Vagina (tissue), 2 donors: ENCODE data around the gene CCDC117. TPM values are rescaled to one million over a fixed set of nuclear protein-coding genes. Genes with fewer than 3 reads are reported as not detected.
A peak's percentile ranks its signal among the peaks of the same experiment; 100 is the strongest.

Experiments
- DNase-seq, 2 donors: peaks; one replicate each; pipeline ENCODE4 v3.0.0-alpha.2; 2017; ENCODE audit errors: extremely low spot score in 2 of 2
- H3K27ac ChIP-seq: fragments of 200-600 bp; sonication (generic); one replicate; pipeline ENCODE4 v1.5.1; 2019
- H3K27me3 ChIP-seq: fragments of 200-600 bp; sonication (generic); one replicate; pipeline ENCODE4 v1.5.1; 2019
- H3K36me3 ChIP-seq, 2 donors: fragments of 200-600 bp; sonication (generic); one replicate each; pipeline ENCODE4 v1.5.1; 2017 to 2019
- H3K4me1 ChIP-seq: fragments of 200-600 bp; sonication (generic); one replicate; pipeline ENCODE4 v1.5.1; 2019
- H3K4me3 ChIP-seq, 2 donors: fragments of 200-600 bp; sonication (generic); 1 replicate in 1 of 2; 2 replicates in 1 of 2; pipeline ENCODE4 v1.5.1; 2016 to 2019
- H3K9me3 ChIP-seq: fragments of 200-600 bp; sonication (generic); one replicate; pipeline ENCODE4 v1.5.1; 2019
- POLR2A ChIP-seq, 2 donors: fragments of 450-650 bp; IDR thresholded peaks; one replicate each; pipeline ENCODE4 v1.6.1; 2017; ENCODE audit warnings: antibody characterized with exemption in 2 of 2, mild to moderate bottlenecking in 2 of 2, moderate library complexity in 2 of 2
- POLR2AphosphoS5 ChIP-seq, 2 donors: sonication (generic); formaldehyde crosslinking; IDR thresholded peaks; one replicate each; pipeline ENCODE4 v1.9.0; 2017; ENCODE audit warnings: antibody characterized with exemption in 2 of 2, mild to moderate bottlenecking in 2 of 2, low read depth in 1 of 2; ENCODE audit not compliant: insufficient read depth in 1 of 2
- intact Hi-C: fragments of 100-400 bp; cut with DNase I; formaldehyde crosslinking; loops from one replicate; pipeline ENCODE4 v1.15.1; 2023
- total RNA-seq: library from RNA; depleted of rRNA; stranded (reverse); fragments of >200 nt; gene quantifications from one replicate; pipeline ENCODE4 v1.2.3, GENCODE V29; 2016
- TF ChIP-seq, protein P1 (sequence below), 3 experiments: fragments of 450-650 bp in 2 of 3; fragments of 200-600 bp in 1 of 3; sonication (generic) in 1 of 3; IDR thresholded peaks; one replicate each; pipeline ENCODE4 v1.5.1; 2017 to 2019; ENCODE audit warnings: antibody characterized with exemption in 3 of 3, mild to moderate bottlenecking in 2 of 3, moderate library complexity in 2 of 3

The CCDC117 gene, protein sequence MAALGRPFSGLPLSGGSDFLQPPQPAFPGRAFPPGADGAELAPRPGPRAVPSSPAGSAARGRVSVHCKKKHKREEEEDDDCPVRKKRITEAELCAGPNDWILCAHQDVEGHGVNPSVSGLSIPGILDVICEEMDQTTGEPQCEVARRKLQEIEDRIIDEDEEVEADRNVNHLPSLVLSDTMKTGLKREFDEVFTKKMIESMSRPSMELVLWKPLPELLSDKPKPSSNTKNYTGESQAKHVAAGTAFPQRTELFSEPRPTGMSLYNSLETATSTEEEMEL
- total RNA-seq, result 14.2 TPM

DNA sequence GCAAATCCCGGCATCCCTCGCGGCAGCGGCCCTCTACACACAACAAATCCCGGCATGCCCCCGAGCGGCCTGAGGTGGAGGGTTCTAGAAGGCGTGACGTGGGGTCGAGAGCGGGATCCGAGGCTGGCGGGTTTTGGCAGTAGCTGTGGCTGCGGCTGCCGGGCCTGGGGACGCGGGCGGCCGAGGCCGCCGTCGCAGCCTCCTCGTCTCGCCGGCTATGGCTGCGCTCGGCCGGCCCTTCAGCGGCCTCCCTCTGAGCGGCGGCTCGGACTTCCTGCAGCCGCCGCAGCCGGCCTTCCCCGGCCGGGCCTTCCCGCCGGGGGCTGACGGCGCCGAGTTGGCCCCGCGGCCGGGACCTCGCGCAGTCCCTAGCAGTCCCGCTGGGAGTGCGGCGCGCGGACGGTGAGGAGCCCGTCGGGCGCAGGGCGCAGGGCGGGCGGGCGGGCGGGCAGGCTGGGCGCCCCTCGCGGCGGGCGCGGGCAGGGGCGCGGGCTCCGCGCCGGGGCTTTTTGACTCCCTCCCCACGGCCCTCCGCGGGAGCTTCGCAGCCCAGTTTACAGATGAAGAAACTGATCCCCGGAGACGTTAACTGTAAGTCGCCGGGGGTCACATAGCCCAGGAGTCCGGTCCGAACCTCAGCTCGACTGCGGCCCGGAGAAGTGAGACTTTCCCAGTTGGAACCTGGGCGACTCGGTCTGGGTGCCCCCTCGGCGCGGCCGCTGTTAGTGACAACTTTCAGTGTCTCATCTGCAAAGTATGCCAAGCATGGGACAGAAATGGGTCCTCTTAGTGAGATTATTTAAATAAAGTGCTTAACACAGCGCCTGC lies at the start of gene CCDC117:
CCDC117 (plus strand) TSS at position 63 of the 828 bp plus-strand sequence; CDS start at position 218, 155 bp downstream.
- Histone ChIP-seq H3K4me1 (peaks cover 28% of the 10 kb centered on the region), H3K27me3 (no peaks in the 10 kb centered on the region), H3K36me3 (peaks cover 0 to 15% of the 10 kb centered on the region in 2 donors), H3K27ac (peak within 1 kb of the TSS; percentile 99), H3K4me3 (peak within 1 kb of the TSS; percentile 76 to 97), H3K9me3 (no peaks in the 10 kb centered on the region)
- TF ChIP-seq POLR2A (IDR thresholded peaks at IDR 0.05) (peak; percentile 65 to 89), POLR2AphosphoS5 (IDR thresholded peaks at IDR 0.05; ENCODE audit: insufficient read depth in 1 of 2, low read depth in 1 of 2) (peak; percentile 92 to 98)
- TF ChIP-seq, protein P1, sequence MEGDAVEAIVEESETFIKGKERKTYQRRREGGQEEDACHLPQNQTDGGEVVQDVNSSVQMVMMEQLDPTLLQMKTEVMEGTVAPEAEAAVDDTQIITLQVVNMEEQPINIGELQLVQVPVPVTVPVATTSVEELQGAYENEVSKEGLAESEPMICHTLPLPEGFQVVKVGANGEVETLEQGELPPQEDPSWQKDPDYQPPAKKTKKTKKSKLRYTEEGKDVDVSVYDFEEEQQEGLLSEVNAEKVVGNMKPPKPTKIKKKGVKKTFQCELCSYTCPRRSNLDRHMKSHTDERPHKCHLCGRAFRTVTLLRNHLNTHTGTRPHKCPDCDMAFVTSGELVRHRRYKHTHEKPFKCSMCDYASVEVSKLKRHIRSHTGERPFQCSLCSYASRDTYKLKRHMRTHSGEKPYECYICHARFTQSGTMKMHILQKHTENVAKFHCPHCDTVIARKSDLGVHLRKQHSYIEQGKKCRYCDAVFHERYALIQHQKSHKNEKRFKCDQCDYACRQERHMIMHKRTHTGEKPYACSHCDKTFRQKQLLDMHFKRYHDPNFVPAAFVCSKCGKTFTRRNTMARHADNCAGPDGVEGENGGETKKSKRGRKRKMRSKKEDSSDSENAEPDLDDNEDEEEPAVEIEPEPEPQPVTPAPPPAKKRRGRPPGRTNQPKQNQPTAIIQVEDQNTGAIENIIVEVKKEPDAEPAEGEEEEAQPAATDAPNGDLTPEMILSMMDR (IDR thresholded peaks at IDR 0.05), result no peak
- DNase-seq, result peak; percentile 93 to 96
- intact Hi-C loops, result no loop called here

DNA sequence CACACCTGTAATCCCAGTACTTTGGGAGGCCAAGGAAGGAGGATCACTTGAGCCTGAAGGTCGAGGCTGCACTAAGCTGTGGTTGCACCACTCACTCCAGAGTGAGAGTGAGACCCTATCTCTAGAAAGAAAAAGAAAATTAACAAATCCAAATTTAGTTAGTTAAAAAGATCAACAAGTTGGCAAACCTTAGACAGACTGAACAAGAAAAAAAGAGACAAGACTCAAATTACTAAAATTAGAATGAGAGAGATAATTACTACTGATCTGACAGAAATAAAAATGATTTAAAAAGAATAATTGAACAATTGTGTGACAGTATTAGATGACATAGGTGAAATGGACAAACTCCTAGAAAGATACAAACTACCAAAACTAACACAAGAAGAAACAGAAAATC lies 44.5 kb upstream of the CCDC117 start:
- no peak for DNase-seq
- Histone ChIP-seq H3K27me3 (no peaks in the 10 kb centered on the region), H3K4me3 (no peak overlapping the region), H3K36me3 (no peaks in the 10 kb centered on the region), H3K9me3 (no peaks in the 10 kb centered on the region), H3K4me1 (no peaks in the 10 kb centered on the region), H3K27ac (no peak overlapping the region)
- intact Hi-C loops, result no loop called here
- TF ChIP-seq, protein P1 (IDR thresholded peaks at IDR 0.05), result no peak
- TF ChIP-seq POLR2AphosphoS5 (IDR thresholded peaks at IDR 0.05; ENCODE audit: insufficient read depth in 1 of 2, low read depth in 1 of 2), result no peak
- no peak for TF ChIP-seq POLR2A (IDR thresholded peaks at IDR 0.05)

DNA sequence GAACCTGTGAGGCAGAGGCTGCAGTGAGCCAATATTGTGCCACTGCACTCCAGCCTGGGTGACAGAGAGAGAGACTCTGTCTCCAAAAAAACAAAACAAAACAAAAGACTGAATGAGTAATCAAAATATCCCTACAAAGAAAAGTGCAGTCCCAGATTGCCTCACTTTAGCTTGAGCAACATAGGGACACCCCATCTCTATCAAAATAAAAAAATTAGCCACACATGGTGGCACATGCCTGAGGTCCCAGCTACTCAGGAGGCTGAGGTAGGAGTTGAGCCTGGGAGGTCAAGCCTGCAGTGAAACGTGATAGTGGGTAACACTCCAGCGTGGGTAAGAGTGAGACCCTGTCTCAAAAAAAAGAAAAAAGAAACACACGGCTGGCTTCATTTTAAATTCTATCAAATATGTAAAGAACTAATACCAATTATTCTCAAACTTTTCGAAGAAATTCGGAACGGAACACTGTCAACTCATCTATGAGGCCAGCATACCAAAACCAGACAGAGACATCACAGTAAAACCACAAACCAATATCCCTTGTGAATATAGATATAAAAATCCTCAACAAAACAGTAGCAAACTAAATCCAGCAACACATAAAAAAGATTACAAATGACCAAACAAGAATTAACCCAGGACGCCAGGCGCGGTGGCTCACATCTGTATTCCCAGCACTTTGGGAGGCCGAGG lies 43.7 kb upstream of the CCDC117 start:
- H3K36me3 ChIP-seq, result no peaks in the 10 kb centered on the region
- no peak overlapping the region for H3K27ac ChIP-seq
- DNase-seq, result no peak
- TF ChIP-seq POLR2AphosphoS5 (IDR thresholded peaks at IDR 0.05; ENCODE audit: insufficient read depth in 1 of 2, low read depth in 1 of 2) (no peak), POLR2A (IDR thresholded peaks at IDR 0.05) (no peak)
- TF ChIP-seq, protein P1 (IDR thresholded peaks at IDR 0.05), result no peak
- no peaks in the 10 kb centered on the region for H3K27me3 ChIP-seq
- no peak overlapping the region for H3K4me3 ChIP-seq
- no peaks in the 10 kb centered on the region for H3K9me3 ChIP-seq
- H3K4me1 ChIP-seq, result no peaks in the 10 kb centered on the region
- intact Hi-C loops, result no loop called here

DNA sequence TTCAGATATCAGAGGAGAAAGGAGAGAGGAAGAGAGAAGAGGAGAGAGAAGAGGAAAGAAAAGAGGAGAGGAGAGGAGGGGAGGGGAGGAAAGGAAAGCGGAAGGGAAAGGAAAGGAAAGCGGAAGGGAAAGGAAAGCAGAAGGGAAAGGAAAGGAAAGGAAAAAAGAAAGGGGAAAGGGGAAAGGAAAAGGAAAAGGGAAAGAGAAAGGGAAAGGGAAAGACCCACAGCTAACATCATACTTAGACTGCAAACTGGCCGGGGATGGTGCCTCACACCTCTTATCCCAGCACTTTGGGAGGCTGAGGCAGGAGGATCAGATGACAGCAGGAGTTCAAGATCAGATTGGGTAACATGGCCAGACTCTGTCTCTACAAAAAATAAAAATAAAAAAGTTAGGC lies 42.3 kb upstream of the CCDC117 start:
- Histone ChIP-seq H3K9me3 (no peaks in the 10 kb centered on the region), H3K27ac (no peak overlapping the region), H3K27me3 (no peaks in the 10 kb centered on the region), H3K36me3 (no peaks in the 10 kb centered on the region), H3K4me3 (no peak overlapping the region), H3K4me1 (no peaks in the 10 kb centered on the region)
- TF ChIP-seq POLR2A (IDR thresholded peaks at IDR 0.05), result no peak
- TF ChIP-seq POLR2AphosphoS5 (IDR thresholded peaks at IDR 0.05; ENCODE audit: insufficient read depth in 1 of 2, low read depth in 1 of 2), result no peak
- intact Hi-C loops, result no loop called here
- DNase-seq, result no peak

DNA sequence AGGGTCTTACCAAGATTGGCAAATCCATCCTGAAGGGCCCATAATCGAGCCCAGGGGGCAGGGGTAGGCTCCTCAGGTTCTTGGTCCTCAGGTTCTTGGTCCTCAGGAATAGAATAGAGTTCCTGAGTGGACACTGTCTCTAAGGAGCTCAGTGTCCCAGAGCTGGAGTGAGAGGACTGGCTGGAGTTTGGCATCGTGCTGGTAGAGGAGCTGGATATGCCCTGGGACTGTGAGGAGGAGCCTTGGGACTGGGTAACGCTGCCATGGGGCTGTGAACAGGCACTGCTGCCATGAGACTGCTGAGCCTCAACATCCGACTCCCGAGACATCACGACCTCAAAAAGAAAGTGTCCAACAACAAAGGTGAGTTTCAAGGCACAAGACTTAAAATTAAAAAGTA lies 38.1 kb upstream of the CCDC117 start:
- no peak overlapping the region for H3K27ac ChIP-seq
- TF ChIP-seq POLR2AphosphoS5 (IDR thresholded peaks at IDR 0.05; ENCODE audit: insufficient read depth in 1 of 2, low read depth in 1 of 2) (no peak), POLR2A (IDR thresholded peaks at IDR 0.05) (no peak)
- TF ChIP-seq, protein P1 (IDR thresholded peaks at IDR 0.05), result no peak
- H3K9me3 ChIP-seq, result no peaks in the 10 kb centered on the region
- no peak overlapping the region for H3K4me3 ChIP-seq
- H3K36me3 ChIP-seq, result no peaks in the 10 kb centered on the region
- intact Hi-C loops, result no loop called here
- no peaks in the 10 kb centered on the region for H3K27me3 ChIP-seq
- DNase-seq, result no peak
- H3K4me1 ChIP-seq, result no peaks in the 10 kb centered on the region
